H9 (cell line): ENCODE results near the gene NUMA1. TPM values are rescaled to one million over a fixed set of nuclear protein-coding genes. Genes with fewer than 3 reads are reported as not detected.

Experiments used
- DNase-seq: peaks from one replicate; pipeline ENCODE4 v3.0.0-alpha.2; 2017
- H2AFZ ChIP-seq: one replicate; pipeline ENCODE4 v1.6.1; 2013; ENCODE audit warnings: mild to moderate bottlenecking, low read length, control low read depth, moderate library complexity
- H2AK5ac ChIP-seq: 2 replicates; pipeline ENCODE4 v1.6.1; 2013; ENCODE audit warnings: low read length, control low read depth, mixed read lengths; ENCODE audit not compliant: insufficient read length
- H2BK120ac ChIP-seq: one replicate; pipeline ENCODE4 v1.6.1; 2013; ENCODE audit warnings: low read depth, mild to moderate bottlenecking, low read length, control low read depth, inconsistent platforms; ENCODE audit not compliant: poor library complexity, severe bottlenecking
- H2BK12ac ChIP-seq: 2 replicates; pipeline ENCODE4 v1.6.1; 2013; ENCODE audit warnings: low read length, control low read depth, mixed read lengths, low read depth; ENCODE audit not compliant: insufficient read length
- H2BK15ac ChIP-seq: 2 replicates; pipeline ENCODE4 v1.6.1; 2013; ENCODE audit warnings: low read depth, low read length, control low read depth
- H2BK20ac ChIP-seq: one replicate; pipeline ENCODE4 v1.6.1; 2013; ENCODE audit warnings: low read depth, mild to moderate bottlenecking, low read length, control low read depth, inconsistent platforms; ENCODE audit not compliant: poor library complexity, severe bottlenecking
- H2BK5ac ChIP-seq: 2 replicates; pipeline ENCODE4 v1.6.1; 2013; ENCODE audit warnings: low read length, control low read depth, mixed read lengths; ENCODE audit not compliant: insufficient read length
- H3K14ac ChIP-seq: 2 replicates; pipeline ENCODE4 v1.6.1; 2013; ENCODE audit warnings: low read length, control low read depth; ENCODE audit not compliant: insufficient read depth
- H3K18ac ChIP-seq: 2 replicates; pipeline ENCODE4 v1.6.1; 2013; ENCODE audit warnings: low read depth, mild to moderate bottlenecking, mixed read lengths, low read length, control low read depth; ENCODE audit not compliant: insufficient read length
- H3K23ac ChIP-seq: 2 replicates; pipeline ENCODE4 v1.6.1; 2013; ENCODE audit warnings: low read length, control low read depth, mixed read lengths, low read depth; ENCODE audit not compliant: insufficient read length
- H3K23me2 ChIP-seq: 2 replicates; pipeline ENCODE4 v1.6.1; 2013; ENCODE audit warnings: low read depth, mild to moderate bottlenecking, mixed read lengths, low read length, control low read depth; ENCODE audit not compliant: insufficient read length, poor library complexity, severe bottlenecking
- H3K27ac ChIP-seq: 2 replicates; pipeline ENCODE4 v1.5.1; 2013; ENCODE audit warnings: low read length, control low read depth, mixed read lengths, low read depth; ENCODE audit not compliant: insufficient read length
- H3K27me3 ChIP-seq: 2 replicates; pipeline ENCODE4 v1.6.1; 2013; ENCODE audit warnings: low read length, control low read depth, inconsistent platforms; ENCODE audit not compliant: insufficient read depth
- H3K4ac ChIP-seq: 2 replicates; pipeline ENCODE4 v1.6.1; 2013; ENCODE audit warnings: low read depth, mild to moderate bottlenecking, control low read depth, inconsistent platforms, low read length, moderate library complexity
- H3K4me1 ChIP-seq: 2 replicates; pipeline ENCODE4 v1.6.1; 2013; ENCODE audit warnings: low read length, control low read depth, inconsistent platforms; ENCODE audit not compliant: insufficient read depth
- H3K4me2 ChIP-seq: 2 replicates; pipeline ENCODE4 v1.6.1; 2013; ENCODE audit warnings: low read length, control low read depth, mixed read lengths; ENCODE audit not compliant: insufficient read length, insufficient read depth
- H3K56ac ChIP-seq: 2 replicates; pipeline ENCODE4 v1.6.1; 2013; ENCODE audit warnings: low read depth, mild to moderate bottlenecking, mixed read lengths, low read length, control low read depth; ENCODE audit not compliant: insufficient read length
- H3K79me1 ChIP-seq: 2 replicates; pipeline ENCODE4 v1.6.1; 2013; ENCODE audit warnings: low read depth, mild to moderate bottlenecking, moderate library complexity, low read length, control low read depth, inconsistent platforms; ENCODE audit not compliant: insufficient read depth, poor library complexity, severe bottlenecking
- H3K79me2 ChIP-seq: 2 replicates; pipeline ENCODE4 v1.6.1; 2013; ENCODE audit warnings: low read length, control low read depth, inconsistent platforms; ENCODE audit not compliant: insufficient read depth
- H3K9ac ChIP-seq: 2 replicates; pipeline ENCODE4 v1.6.1; 2013; ENCODE audit warnings: low read length, control low read depth, mixed read lengths; ENCODE audit not compliant: insufficient read length; ENCODE audit errors: extremely low read depth
- H3K9me3 ChIP-seq: one replicate; pipeline ENCODE4 v1.6.1; 2013; ENCODE audit warnings: low read depth, low read length, inconsistent platforms; ENCODE audit not compliant: control insufficient read depth
- H3T11ph ChIP-seq: one replicate; pipeline ENCODE4 v1.6.1; 2013; ENCODE audit warnings: mild to moderate bottlenecking, low read length, control low read depth, inconsistent platforms
- H4K20me1 ChIP-seq: one replicate; pipeline ENCODE4 v1.6.1; 2013; ENCODE audit not compliant: control insufficient read depth, insufficient read length, insufficient read depth
- H4K5ac ChIP-seq: 2 replicates; pipeline ENCODE4 v1.6.1; 2013; ENCODE audit warnings: low read depth, mild to moderate bottlenecking, mixed read lengths, low read length, control low read depth; ENCODE audit not compliant: insufficient read length
- H4K8ac ChIP-seq: replicated peaks from 2 replicates; pipeline ENCODE4 v1.6.1; 2013; ENCODE audit warnings: low read length, control low read depth, mixed read lengths, low read depth; ENCODE audit not compliant: insufficient read length
- H4K91ac ChIP-seq: 2 replicates; pipeline ENCODE4 v1.6.1; 2013; ENCODE audit warnings: low read depth, mild to moderate bottlenecking, moderate library complexity, mixed read lengths, low read length, control low read depth; ENCODE audit not compliant: insufficient read length
- H3K27ac Mint-ChIP-seq, 3 experiments: 2 replicates in 2 of 3; 3 replicates in 1 of 3; pipeline ENCODE4 v1.8.0; 2020 to 2021; ENCODE audit warnings: mixed read lengths in 3 of 3, mild to moderate bottlenecking in 1 of 3, moderate library complexity in 1 of 3
- H3K27me3 Mint-ChIP-seq: 2 replicates; pipeline ENCODE4 v1.8.0; 2021; ENCODE audit warnings: low read depth, mild to moderate bottlenecking, moderate library complexity, mixed read lengths
- H3K36me3 Mint-ChIP-seq, 3 experiments: 2 replicates in 2 of 3; 3 replicates in 1 of 3; pipeline ENCODE4 v1.8.0; 2020 to 2021; ENCODE audit warnings: low read depth in 3 of 3, mixed read lengths in 3 of 3; ENCODE audit not compliant: insufficient read depth in 1 of 3
- H3K4me1 Mint-ChIP-seq, 2 experiments: 2 replicates each; pipeline ENCODE4 v1.8.0; 2020; ENCODE audit warnings: mixed read lengths in 2 of 2
- H3K4me3 Mint-ChIP-seq, 2 experiments: 2 replicates in 1 of 2; 3 replicates in 1 of 2; pipeline ENCODE4 v1.8.0; 2020 to 2021; ENCODE audit warnings: mild to moderate bottlenecking in 2 of 2, mixed read lengths in 2 of 2, moderate library complexity in 1 of 2
- H3K9me3 Mint-ChIP-seq, 2 experiments: 2 replicates in 1 of 2; 3 replicates in 1 of 2; pipeline ENCODE4 v1.8.0; 2020; ENCODE audit warnings: mild to moderate bottlenecking in 2 of 2, mixed read lengths in 2 of 2, moderate library complexity in 1 of 2
- CTCF ChIP-seq: fragments of 200-600 bp; sonication (generic); conservative IDR thresholded peaks from 3 replicates; pipeline ENCODE4 v1.8.0; 2021; ENCODE audit warnings: antibody characterized with exemption, mild to moderate bottlenecking
- WGBS: extraction: QIAGEN DNeasy Blood & Tissue Kit; methylation state at CpG from one replicate; pipeline ENCODE4 v1.1.7; 2013; ENCODE audit warnings: missing lambda C conversion rate, low lambda C conversion rate, mixed read lengths; ENCODE audit not compliant: insufficient read length; ENCODE audit errors: extremely low coverage; 5-methylcytosine and 5-hydroxymethylcytosine counted together
- total RNA-seq: library from RNA; stranded (reverse); gene quantifications from 2 replicates; pipeline ENCODE4 v1.2.1, GENCODE V29; 2021

The NUMA1 gene
- total RNA-seq, 1 experiment from 2014 or later, result 136 TPM

GRCh38 chr11:72058416-72059034, 21.8 kb downstream of the NUMA1 start:
- Histone ChIP-seq H2AFZ (no peak overlapping the region), H3K18ac (no peak overlapping the region), H2AK5ac (no peak overlapping the region), H2BK12ac (peak overlapping the region; percentile 45), H2BK5ac (no peak overlapping the region), H3K23ac (no peak overlapping the region), H2BK120ac (no peak overlapping the region), H3K4ac (no peak overlapping the region), H3K9me3 (no peaks in the 10 kb centered on the region), H3K79me2 (no peaks in the 10 kb centered on the region), H2BK20ac (no peak overlapping the region), H3K4me1 (no peaks in the 10 kb centered on the region), H3K4me2 (no peak overlapping the region), H3T11ph (no peak overlapping the region), H4K8ac (no peak overlapping the region), H3K23me2 (no peaks in the 10 kb centered on the region), H3K79me1 (no peaks in the 10 kb centered on the region), H2BK15ac (no peak overlapping the region), H3K56ac (no peak overlapping the region), H3K14ac (no peak overlapping the region), H4K5ac (peak overlapping the region; percentile 42), H3K27me3 (no peaks in the 10 kb centered on the region), H3K27ac (no peak overlapping the region), H3K9ac (no peak overlapping the region), H4K20me1 (no peaks in the 10 kb centered on the region), H4K91ac (no peak overlapping the region)
- no CpG with 5 or more reads among the region's 3 CpGs for WGBS
- no peaks in the 10 kb centered on the region for H3K9me3 Mint-ChIP-seq
- DNase-seq, result no peak
- H3K27me3 Mint-ChIP-seq, result no peaks in the 10 kb centered on the region
- no peak overlapping the region for H3K4me3 Mint-ChIP-seq
- H3K27ac Mint-ChIP-seq, result no peak overlapping the region
- TF ChIP-seq CTCF, result no peak
- peaks cover 0 to 11% (median 10%) of the 10 kb centered on the region in 3 experiments; a peak in 5 of 7 replicates for H3K36me3 Mint-ChIP-seq
- no peaks in the 10 kb centered on the region for H3K4me1 Mint-ChIP-seq
